ENCODE data around the gene SAYSD1.

SAYSD1 gene

DNA sequence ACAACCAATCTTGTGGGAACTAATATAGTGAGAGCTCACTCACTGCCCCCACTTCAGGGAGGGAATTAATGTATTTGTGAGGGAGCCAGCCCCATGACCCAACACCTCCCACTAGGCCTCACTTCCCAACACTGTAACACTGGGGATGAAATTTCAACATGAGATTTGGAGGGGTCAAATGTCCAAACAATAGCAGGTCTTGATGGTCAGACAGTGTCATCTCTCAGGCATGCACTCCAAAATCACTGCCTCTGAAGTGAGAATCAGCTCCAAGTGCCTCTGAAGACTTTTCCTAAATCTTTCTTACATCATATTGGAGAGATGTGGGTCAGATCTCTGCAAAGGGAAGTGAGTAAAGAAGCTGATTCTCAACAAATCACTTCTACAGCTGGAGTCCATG, 13.8 kb upstream of the SAYSD1 start:
- TF ChIP-seq, protein P1, sequence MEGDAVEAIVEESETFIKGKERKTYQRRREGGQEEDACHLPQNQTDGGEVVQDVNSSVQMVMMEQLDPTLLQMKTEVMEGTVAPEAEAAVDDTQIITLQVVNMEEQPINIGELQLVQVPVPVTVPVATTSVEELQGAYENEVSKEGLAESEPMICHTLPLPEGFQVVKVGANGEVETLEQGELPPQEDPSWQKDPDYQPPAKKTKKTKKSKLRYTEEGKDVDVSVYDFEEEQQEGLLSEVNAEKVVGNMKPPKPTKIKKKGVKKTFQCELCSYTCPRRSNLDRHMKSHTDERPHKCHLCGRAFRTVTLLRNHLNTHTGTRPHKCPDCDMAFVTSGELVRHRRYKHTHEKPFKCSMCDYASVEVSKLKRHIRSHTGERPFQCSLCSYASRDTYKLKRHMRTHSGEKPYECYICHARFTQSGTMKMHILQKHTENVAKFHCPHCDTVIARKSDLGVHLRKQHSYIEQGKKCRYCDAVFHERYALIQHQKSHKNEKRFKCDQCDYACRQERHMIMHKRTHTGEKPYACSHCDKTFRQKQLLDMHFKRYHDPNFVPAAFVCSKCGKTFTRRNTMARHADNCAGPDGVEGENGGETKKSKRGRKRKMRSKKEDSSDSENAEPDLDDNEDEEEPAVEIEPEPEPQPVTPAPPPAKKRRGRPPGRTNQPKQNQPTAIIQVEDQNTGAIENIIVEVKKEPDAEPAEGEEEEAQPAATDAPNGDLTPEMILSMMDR (IDR thresholded peaks at IDR 0.05; ENCODE audit: low read depth, low read length, missing control alignments), result no peak
- DNase-seq (ENCODE audit: low read depth), result no peak
- no peak overlapping the region for H3K4me3 ChIP-seq (ENCODE audit: low read depth, low read length)

DNA sequence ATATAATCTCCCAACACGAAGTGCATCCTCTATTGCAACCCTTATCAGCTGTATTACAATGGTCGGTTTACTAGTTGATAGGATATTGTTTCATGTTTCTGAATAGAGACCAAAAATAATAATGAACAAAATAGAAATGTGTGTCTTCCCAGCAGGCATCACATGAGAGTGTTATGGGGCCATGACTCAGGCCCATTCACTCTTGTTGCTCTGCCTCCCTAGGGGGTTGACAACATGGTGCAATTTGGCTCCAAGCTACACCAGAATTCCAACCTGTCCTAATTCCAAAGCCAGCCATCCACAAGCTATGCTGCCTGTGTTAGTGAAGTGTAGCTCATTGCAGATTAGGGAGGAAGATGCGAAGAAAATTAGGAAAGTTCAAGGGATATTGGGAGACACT, 13.1 kb upstream of the SAYSD1 start:
- H3K4me3 ChIP-seq (ENCODE audit: low read depth, low read length), result no peak overlapping the region
- TF ChIP-seq, protein P1 (IDR thresholded peaks at IDR 0.05; ENCODE audit: low read depth, low read length, missing control alignments), result no peak
- DNase-seq (ENCODE audit: low read depth), result no peak

DNA sequence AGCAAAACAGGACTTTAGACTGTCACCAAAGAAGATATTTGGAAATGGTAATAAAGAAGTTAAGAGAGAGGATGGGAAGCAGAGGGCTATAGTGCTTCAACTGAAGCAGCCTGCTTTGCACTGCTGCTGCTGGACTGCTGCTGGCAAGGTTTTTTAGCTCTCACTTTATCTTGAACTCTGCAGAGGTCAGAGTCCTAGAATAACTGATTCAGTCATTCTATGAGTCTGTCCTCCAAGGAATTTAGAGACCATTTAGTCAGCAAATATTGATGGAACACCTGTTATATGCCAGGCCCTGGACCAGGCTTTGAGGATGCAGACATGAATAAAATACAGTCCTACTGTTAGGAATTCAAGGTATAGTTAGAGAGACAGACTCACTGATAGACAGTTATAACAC, 9.1 kb upstream of the SAYSD1 start:
- TF ChIP-seq, protein P1 (IDR thresholded peaks at IDR 0.05; ENCODE audit: low read depth, low read length, missing control alignments), result no peak
- H3K4me3 ChIP-seq (ENCODE audit: low read depth, low read length), result no peak overlapping the region

DNA sequence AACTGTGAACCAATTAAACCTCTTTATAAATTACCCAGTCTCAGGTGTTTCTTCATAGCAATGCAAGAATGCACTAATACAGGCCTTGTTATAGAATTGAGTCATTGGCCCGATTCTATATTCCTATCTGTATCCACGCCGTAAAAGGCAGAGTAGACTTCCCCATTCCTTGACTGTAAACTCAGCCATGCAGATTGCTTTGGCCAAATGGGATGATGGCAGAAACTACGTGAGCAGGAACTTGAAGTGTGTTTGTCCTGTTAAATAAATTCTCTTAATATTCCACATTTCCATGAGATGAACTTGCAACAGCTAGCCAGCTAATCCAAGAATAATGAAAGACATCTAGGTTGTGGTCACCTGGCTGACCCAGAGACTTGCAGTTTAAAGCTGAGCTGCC, 3.9 kb upstream of the SAYSD1 start:
- DNase-seq (ENCODE audit: low read depth), result no peak
- TF ChIP-seq, protein P1 (IDR thresholded peaks at IDR 0.05; ENCODE audit: low read depth, low read length, missing control alignments), result no peak
- H3K4me3 ChIP-seq (ENCODE audit: low read depth, low read length), result no peak overlapping the region

More for the DNA sequence above, 9.1 kb upstream of the SAYSD1 start:
- DNase-seq (ENCODE audit: low read depth), result no peak

DNA sequence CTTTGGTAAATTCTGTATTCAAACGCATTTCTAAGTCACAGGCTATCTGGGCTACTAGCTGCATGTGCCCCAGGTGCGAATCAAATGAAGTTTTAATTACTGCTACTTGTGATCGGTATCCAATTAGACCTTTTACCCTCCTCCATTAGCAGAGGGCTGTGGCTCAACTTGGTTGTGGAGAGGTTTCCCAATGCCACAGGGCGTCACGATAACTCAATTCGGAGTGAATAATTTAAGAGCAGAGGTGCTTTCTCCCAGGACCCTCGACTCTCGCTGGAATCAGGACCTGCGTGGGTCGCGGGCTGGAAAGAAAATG, 640 bp downstream of the SAYSD1 start:
- DNase-seq (ENCODE audit: low read depth), result no peak

DNA sequence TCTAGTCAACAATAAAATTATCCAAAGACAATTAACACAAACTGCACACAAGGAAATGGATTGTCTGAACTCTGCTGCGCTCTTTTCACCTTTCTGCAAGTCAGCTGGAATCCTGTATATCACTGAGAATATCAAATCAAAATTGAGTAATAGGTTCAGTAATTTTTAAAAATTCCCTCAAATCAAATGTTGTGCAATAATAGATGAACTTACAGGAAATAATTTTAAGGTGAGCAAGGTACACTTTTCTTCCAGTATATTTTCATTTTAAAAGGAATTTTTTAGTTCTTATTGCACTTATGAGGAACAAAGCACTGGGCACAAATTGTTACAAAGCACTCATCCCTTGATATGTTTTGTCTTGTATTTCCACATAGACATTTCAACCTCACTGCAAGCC, 1.2 kb downstream of the SAYSD1 start:
- no peak for DNase-seq (ENCODE audit: low read depth)
- H3K4me3 ChIP-seq (ENCODE audit: low read depth, low read length), result peak overlapping the region; percentile 65; the same call in 1 of the 2 replicates
- TF ChIP-seq, protein P1 (IDR thresholded peaks at IDR 0.05; ENCODE audit: low read depth, low read length, missing control alignments), result no peak

More for the DNA sequence above, 640 bp downstream of the SAYSD1 start:
- H3K4me3 ChIP-seq (ENCODE audit: low read depth, low read length), result peak overlapping the region; percentile 65
- TF ChIP-seq, protein P1 (IDR thresholded peaks at IDR 0.05; ENCODE audit: low read depth, low read length, missing control alignments), result no peak

DNA sequence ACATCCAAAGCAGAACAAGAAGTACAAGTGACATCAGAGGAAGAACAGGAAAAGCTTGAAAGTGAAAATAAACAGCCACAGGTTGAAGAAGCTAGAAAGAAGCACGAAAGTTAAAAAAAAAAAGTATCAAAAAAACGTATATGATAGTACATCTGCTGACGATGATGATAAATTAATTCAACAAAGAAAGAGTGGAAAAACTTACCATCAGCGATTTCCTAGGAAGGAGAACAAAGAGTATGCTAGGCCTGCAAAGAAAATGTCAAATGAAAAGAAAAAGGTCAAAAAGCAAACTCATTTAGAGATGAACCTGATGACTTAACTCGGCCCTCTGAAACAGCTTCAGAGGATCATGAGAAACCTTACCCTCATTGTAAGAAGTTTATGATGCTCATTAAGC, 3.7 kb downstream of the SAYSD1 start:
- TF ChIP-seq, protein P1 (IDR thresholded peaks at IDR 0.05; ENCODE audit: low read depth, low read length, missing control alignments), result no peak
- no peak for DNase-seq (ENCODE audit: low read depth)
- H3K4me3 ChIP-seq (ENCODE audit: low read depth, low read length), result no peak overlapping the region
